HG03064 (cell line): ENCODE data around the gene MAJIN.

Experiments used
- ATAC-seq: cut with Tn5 transposase; IDR thresholded peaks from one replicate; pipeline ENCODE4 v1.9.1; 2021; ENCODE audit warnings: low read depth; ENCODE audit not compliant: unreplicated experiment

Gene MAJIN

DNA sequence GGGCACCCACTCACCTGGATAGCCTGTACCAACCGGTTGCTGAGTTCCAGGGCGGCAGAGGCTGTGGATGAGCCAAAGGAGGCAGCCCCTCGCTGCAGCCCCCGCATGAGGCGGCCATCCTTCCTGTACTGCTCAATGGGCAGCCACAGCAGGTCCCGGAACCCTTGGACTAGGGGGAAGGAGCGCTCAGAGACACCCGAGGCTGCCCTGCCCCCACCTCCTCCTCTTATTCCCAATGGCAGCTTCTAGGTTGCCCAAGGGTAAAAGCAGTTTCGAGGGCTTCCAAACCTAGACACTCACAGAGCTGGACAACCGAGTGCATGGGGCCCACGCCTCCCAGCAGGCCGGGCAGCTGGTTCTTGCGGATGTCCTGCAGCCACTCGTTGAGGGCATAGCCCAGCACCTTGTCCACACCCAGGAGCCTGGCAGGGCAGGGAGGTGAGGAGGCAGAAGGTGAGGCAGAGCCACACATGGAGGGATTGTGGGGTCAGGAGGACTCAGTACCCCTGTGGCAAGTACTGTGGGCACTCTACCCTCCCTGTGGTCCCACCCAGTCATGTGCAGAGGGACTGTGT, 75.4 kb downstream of the MAJIN start:
- no peak for ATAC-seq

DNA sequence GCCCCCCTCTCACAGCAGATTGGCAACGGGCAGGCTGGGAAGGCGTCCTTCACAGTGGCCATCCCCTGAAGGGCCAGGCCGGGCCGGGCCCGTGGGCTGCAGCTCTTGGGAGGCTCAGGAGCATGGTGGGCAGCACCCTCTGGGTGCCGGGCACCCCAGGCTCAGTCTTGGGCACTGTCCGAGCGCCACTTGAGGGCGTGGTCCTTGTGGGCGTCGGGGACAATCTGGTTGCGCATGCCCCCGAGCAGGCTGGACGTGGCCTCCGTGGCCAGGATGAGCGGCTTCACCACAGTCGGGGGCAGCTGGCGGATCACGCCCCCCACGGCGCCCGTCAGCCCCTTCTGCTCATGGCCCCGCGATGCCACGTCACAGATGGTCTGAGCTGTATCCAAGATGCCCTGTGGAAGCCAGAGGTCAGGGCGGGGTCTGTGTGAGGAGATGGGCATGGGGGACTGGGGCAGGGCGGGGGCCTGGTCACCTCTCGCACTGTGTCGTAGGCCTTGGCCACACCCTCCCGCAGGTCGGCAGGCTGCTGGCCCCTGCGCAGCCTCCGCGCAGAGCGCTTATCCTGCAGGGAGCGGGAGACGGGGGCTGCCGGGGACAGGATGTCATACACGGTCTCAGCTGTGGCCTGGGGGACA, 77.0 kb downstream of the MAJIN start:
- ATAC-seq, result no peak

DNA sequence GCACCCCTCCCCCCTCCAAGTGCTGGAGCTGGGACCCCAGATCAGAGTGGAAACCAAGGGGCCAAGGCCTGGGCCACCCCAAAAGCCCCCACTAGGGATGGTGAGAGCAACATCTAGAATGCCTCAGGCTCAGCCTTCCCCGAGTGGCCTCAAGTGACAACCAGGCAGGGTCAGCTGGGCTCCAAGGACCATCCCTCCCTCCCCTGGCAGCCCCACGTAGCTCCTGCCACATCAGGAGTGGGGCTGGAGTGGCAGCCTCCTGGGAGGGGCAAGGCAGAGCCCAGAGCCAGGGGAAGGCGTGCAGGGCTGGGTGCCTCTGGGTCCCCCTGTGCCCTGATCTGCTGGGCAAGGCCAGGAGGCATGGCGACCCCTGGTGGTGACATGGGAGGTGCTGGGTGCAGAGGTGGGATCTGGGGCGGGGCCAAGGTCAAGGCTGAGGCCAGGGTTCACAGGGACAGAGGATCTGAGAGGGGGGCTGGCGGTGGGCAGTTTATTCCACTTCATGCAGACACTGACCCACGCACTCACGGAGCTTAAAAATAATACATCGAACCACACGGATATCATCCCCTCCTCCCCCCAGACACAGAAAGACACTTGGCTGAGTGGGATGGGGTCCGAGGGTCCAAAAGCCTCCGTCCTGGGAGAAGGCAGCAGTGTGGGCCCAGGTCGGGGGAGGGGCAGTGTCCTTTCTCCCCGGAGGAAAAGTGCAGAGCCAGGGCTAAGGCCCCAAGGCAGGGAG, 77.7 kb downstream of the MAJIN start:
- ATAC-seq, result no peak

DNA sequence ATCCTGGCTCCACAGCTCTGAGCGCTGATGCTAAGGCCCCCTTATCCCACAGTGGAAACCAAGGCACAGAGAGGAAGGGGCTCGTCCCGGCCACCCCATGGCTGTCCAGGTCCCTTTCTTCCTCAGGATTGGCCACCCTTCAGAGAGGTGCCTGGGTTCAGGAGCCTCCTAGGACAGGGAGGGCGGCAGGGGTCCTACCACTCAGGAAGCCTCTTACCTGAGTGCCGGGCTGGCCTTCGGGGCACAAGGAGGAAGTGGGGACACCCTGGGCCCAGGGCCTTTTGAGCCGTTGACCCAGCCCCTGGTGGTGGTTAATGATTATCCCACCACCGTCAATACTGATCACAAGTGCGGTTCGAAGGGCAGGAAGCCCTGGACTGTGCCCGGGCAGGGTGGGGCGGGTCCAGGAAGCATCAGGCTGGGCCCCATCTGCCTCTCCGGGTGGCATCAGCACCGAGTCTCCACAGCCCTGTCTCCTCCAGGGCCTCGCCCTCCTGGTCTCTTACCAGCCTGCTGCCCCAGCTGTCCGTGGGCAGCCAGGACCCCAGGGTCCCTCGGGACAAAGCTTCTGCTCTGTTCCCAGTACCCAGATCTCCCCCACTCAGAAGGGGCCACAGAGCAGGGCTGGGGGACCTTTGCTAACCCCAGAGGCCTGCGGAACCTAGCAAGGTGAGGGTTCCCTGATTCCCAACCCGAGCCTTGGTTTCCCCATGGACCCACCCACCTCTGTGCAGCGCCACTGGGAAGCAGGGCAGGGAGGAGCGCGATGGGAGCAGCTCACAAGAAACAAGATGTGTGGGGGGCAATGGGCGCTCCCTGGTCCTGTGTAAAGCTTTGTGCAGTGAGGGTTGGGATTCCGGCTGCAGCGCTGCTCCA, 78.5 kb downstream of the MAJIN start:
- ATAC-seq, result no peak

DNA sequence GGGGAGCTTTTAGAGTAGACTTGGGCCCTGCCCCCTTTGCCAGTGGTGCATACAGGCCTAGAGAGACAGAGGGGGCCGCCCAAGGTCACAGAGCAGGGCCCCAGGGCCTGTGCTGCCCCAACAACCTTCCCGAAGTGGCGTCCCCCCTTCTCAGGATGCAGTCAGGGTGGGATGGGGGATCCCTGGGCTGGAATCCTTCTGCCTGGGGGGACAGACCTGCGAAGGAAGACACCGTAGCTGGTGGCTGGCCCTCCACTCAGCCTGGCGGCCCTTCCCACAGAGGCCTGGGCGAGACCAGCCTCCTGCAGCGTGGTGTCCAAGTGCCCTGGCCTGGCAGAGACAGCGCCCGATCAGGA, 79.1 kb downstream of the MAJIN start:
- no peak for ATAC-seq

DNA sequence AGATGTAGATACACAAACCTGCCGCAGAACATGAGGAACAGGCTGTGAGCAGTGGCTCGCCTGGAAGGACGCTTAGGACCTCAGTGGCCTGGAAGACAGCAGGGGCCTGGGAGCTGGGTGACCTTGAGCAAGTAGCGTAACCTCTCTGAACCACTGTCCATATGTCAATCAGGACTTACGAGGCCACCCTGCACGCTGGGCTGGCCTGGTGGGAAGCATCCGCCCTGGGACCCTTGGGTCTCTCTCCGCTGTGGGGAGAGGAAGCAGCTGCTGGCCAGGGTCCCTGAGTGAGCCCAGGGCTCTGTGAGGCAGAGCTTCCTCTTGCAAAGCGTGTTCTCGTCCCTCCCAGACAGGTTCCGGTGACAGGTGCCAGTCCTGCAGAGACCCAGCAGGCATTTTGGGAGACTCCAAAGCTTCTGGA, 79.5 kb downstream of the MAJIN start:
- ATAC-seq, result no peak

DNA sequence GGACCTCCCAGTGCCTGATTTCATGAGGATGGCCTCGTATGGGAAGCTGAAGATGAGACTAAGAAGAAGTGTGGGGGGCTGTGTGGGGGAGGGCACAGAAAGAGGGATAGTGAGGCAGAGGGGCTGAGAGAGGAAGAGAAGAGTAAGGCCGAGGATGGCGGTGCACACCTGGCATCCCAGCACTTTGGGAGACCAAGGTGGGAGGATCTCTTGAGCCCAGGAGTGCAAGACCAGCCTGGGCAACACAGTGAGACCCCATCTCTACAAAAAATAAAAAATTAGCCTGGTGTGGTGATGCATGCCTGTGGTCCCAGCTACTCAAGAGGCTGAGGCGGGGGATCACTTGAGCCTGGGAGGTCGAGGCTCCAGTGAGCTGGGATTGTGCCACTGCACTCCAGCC, 80.0 kb downstream of the MAJIN start:
- ATAC-seq, result no peak

DNA sequence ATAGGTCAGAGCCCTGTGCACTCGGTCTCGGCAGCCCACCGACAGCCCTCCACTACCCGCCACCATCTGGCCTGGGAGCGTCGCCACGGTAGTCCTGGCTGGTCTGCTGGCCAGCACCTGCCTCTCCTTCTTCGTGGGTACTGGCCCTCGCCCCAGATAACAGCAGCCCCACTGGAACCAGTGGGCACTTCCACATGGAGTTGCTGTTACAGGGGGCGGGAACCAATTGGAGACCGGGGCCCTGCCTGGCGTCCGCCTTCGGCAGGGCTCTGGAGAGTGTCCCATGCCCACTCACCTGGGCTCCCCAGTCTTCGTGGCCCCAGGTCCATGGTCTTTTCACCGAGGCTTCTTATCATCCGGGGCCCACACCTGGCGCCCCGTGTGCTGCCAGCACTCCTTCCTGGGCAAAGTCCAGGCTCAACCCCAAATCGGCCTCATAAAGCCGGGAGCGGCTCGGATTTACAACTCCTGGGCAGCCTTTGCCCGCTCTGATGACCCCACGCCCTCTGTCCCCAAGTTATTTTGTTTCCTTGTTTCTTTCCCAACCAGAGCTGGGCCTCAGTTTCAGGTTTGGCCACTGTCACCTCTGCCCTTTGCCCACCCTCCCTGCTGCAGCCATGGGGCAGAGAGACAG, 80.6 kb downstream of the MAJIN start:
- ATAC-seq, result no peak

DNA sequence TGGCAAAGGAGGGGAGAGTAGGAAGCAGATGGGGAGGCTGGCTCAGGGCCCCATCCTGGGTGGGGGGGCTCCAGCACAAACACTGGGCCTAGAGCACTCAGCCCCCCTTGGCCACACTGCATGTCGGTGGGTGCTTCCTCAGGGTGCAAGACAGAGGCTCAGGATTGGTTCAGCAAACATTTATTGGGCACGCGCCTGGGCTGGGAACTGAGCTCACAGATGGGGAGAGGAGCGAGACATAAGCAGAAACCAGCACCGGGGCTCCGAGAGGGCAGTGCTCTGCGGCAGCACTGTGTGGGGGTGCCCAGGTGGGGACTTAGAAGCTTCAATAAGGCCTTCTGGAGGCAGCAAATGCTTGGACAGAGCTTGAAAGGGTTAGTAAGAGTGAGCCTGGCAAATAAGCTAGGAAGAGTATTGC, 81.4 kb downstream of the MAJIN start:
- no peak for ATAC-seq

DNA sequence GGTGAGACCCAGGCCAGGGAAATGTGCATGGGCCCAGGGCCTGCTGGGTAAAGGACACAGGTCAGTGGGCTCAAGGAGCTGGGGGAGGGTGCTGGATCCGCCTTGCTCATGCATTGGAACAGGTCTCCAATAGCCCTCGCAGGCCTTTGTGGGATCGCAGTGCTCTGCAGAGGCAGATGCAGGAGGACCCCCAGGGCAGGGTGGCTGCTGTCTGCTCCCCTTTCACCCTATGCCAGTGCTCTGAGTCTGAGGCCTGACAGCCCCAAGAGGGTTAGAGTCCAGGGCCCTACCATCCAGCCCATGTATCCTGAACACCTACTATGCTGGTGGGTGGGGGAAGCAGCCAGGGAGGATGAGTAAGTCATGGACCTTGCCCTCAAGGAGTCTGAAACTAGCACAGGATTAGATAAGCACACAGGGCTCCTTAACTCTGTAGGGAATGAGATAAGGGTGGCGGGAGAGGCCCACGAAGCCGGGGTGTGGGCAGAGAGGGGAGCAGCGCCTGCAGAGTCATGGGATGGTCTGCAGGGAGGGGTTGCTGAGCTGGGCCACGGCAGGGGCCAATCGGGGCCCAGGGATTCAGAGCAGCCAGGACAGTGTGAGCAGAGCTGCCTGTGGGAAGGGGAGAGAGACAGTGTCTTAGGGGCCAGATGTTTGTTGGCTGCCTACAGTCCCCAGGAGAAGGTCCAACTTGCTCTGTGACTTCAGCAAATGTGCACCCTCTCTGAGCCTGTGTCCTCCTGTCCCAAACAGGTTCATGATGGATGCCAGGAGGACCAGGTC, 83.0 kb downstream of the MAJIN start:
- no peak for ATAC-seq

DNA sequence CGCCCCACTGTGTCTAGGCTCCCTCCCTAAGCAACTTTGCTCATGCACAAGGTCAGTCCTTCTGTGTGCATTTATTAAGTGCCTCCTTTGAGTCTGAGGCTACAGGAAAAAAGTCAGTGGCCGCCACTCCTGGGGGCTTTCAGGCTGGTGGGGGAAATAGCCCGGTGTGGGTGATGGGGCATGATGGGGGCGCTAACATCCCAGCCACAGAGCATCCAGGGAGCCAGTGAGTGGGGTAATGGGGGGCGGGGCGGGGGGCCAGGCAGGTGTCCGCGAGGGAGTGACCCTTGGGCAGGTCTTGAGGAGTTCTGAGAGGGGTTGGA, 83.5 kb downstream of the MAJIN start:
- ATAC-seq, result no peak
